MM.1S (cell line): ENCODE results near the gene TSPEAR.
A peak's percentile ranks its signal among the peaks of the same experiment; 100 is the strongest.

ENCODE experiments used
- DNase-seq: peaks from one replicate; pipeline ENCODE4 v3.0.0-alpha.2; 2015
- H2AFZ ChIP-seq: fragments of 300-600 bp; sonication (generic); 2 replicates; pipeline ENCODE4 v1.6.0; 2016; ENCODE audit warnings: antibody characterized with exemption, low read length
- H3F3A ChIP-seq: fragments of 300-600 bp; sonication (generic); 2 replicates; pipeline ENCODE4 v1.6.1; 2016; ENCODE audit warnings: mild to moderate bottlenecking, antibody characterized with exemption, low read length, moderate library complexity, mixed read lengths; ENCODE audit not compliant: insufficient read depth
- H3K27ac ChIP-seq: fragments of 300-600 bp; sonication (generic); 2 replicates; pipeline ENCODE4 v1.5.1; 2016; ENCODE audit warnings: mild to moderate bottlenecking, low read length
- H3K27me3 ChIP-seq: fragments of 300-600 bp; sonication (generic); replicated peaks from 2 replicates; pipeline ENCODE4 v1.6.0; 2016; ENCODE audit warnings: low read length; ENCODE audit not compliant: insufficient read depth
- H3K36me3 ChIP-seq: fragments of 300-600 bp; sonication (generic); replicated peaks from 2 replicates; pipeline ENCODE4 v1.6.1; 2016; ENCODE audit warnings: mild to moderate bottlenecking, low read length, mixed read lengths; ENCODE audit not compliant: insufficient read depth
- H3K4me1 ChIP-seq: fragments of 300-600 bp; sonication (generic); 2 replicates; pipeline ENCODE4 v1.6.1; 2016; ENCODE audit warnings: low read length, mixed read lengths
- H3K4me2 ChIP-seq: fragments of 300-600 bp; sonication (generic); 2 replicates; pipeline ENCODE4 v1.6.0; 2016; ENCODE audit warnings: low read depth, low read length
- H3K4me3 ChIP-seq: fragments of 300-600 bp; sonication (generic); 2 replicates; pipeline ENCODE4 v1.5.1; 2016; ENCODE audit warnings: low read length, mixed read lengths
- H3K79me2 ChIP-seq: fragments of 300-600 bp; sonication (generic); 2 replicates; pipeline ENCODE4 v1.6.1; 2016; ENCODE audit warnings: mixed run types, low read length, mixed read lengths
- H3K9ac ChIP-seq: fragments of 300-600 bp; sonication (generic); 2 replicates; pipeline ENCODE4 v1.6.1; 2016; ENCODE audit warnings: low read length, mixed read lengths
- H3K9me2 ChIP-seq: fragments of 300-600 bp; sonication (generic); replicated peaks from 2 replicates; pipeline ENCODE4 v1.6.1; 2016; ENCODE audit warnings: mild to moderate bottlenecking, low read length, mixed read lengths; ENCODE audit not compliant: insufficient read depth
- H3K9me3 ChIP-seq: fragments of 300-600 bp; sonication (generic); replicated peaks from 2 replicates; pipeline ENCODE4 v1.6.1; 2016; ENCODE audit warnings: mild to moderate bottlenecking, low read length, mixed read lengths; ENCODE audit not compliant: insufficient read depth
- H4K20me1 ChIP-seq: fragments of 300-600 bp; sonication (generic); 2 replicates; pipeline ENCODE4 v1.6.1; 2016; ENCODE audit warnings: mild to moderate bottlenecking, low read length, moderate library complexity, mixed read lengths; ENCODE audit not compliant: insufficient read depth
- EZH2 ChIP-seq: fragments of 300-600 bp; sonication (generic); optimal IDR thresholded peaks from 2 replicates; pipeline ENCODE3; 2017; ENCODE audit warnings: low read depth, mild to moderate bottlenecking, antibody characterized with exemption, low read length, mixed read lengths
- EZH2phosphoT487 ChIP-seq: fragments of 300-600 bp; sonication (generic); IDR thresholded peaks from 2 replicates; pipeline ENCODE4 v1.6.1; 2018; ENCODE audit warnings: antibody characterized with exemption, low read length
- TF ChIP-seq, protein P1 (sequence below): fragments of 300-600 bp; sonication (generic); IDR thresholded peaks from 2 replicates; pipeline ENCODE4 v1.5.1; 2016; ENCODE audit warnings: antibody characterized with exemption, low read length, mixed read lengths

The TSPEAR gene

DNA sequence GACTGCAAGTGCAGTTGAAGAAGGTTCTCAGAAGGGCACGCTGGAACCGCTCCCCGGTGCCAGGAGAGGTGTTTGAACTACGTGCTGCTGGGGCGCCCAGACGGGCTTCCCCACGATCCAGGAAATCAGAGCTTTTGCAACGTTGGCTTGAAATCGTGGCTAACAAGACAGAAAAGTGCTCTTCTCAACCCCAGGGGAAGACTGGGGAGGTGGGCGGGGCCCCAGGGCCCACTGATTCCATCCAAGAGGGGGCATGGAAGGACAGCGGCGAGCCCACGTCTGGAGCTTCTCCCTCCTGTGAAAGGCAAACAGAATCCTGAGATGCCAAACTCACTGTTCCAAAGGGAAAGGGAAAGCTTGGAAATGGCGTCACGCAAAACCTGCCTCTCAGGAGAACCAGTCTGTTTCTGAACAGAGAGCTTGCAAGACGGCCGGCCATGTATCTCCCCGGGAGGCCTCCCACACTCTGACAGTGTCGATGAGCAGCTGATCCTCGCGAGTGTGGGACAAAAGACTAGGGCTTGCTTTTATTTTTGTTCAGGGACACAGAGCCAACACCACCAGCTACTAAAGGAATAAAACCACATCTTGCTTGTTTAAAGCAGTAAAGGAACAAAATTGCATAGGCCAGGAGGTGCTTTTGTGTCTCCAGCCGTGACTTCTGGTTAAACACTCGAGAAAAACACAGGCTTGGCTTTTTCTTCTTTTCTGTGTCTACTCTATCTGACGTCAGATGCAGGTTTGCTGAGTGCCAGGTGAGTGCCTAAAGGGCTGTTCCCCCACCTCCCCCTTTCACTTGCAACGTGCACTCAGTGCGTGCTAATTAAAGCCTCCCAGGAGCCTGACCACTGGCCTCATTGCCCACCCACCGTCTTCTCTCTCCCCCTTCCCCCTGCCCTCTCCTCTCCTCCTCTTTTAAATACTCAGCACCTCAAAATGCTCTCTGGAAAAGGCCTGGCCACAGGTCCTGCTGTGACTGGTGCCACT lies 214.5 kb downstream of the TSPEAR start:
- no peak for DNase-seq
- Histone ChIP-seq H3K4me3 (no peak overlapping the region), H3K9me2 (no peaks in the 10 kb centered on the region), H3K27me3 (peaks cover 100% of the 10 kb centered on the region), H3F3A (no peaks in the 10 kb centered on the region), H3K27ac (no peak overlapping the region), H3K9me3 (no peaks in the 10 kb centered on the region), H2AFZ (no peak overlapping the region), H3K79me2 (no peaks in the 10 kb centered on the region), H3K36me3 (no peaks in the 10 kb centered on the region), H4K20me1 (no peaks in the 10 kb centered on the region), H3K4me1 (no peaks in the 10 kb centered on the region), H3K4me2 (no peak overlapping the region), H3K9ac (no peak overlapping the region)
- TF ChIP-seq EZH2phosphoT487 (no peak), EZH2 (peak; percentile 22)

DNA sequence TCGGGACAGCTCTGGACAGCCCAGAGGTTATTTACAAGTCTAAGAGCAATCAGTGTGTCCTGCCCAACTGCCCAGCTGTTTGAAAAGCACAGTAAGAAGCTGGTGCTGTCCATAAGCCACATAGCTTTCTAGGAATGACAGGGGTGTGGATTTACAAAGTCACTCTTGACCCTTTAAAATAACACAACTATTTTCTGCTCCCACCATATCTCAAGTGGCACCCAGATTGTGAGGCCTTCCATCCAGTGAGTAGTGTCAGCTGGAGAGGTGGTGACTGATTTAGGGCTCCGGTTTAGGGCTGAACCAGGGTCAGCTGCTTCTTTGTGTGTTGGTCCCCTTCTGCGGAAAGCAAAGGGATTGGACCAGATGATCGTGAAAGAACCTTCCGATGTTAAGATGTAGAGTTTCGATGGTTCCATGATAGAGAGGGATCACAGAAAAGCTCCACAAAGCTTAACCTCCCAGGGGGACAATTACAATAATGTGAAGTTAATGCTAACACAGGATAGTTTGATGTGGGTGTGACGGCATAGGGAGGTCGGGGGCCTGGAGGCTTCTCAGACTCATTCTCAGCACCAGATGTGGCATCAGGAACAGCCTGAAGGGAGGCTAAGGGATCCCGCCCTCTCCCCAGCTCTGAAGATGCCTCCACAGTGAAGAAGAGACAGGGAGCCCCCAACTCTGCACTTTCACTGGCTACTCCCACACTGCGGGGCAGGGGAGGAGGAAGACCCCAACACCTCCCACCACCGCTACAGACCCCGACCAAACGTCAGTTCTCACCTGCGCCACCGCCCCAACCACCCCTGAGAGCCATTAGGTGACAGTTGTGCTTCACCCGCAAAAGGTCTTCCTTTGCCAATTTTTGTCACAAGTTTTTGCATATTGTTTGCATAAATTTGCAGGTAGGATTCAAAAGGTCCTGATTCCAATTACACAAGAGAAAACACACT lies 215.5 kb downstream of the TSPEAR start:
- Histone ChIP-seq H3K9me3 (no peaks in the 10 kb centered on the region), H3K4me1 (no peaks in the 10 kb centered on the region), H3F3A (no peaks in the 10 kb centered on the region), H3K9ac (no peak overlapping the region), H3K4me2 (no peak overlapping the region), H3K27me3 (peaks cover 99% of the 10 kb centered on the region), H3K27ac (no peak overlapping the region), H3K9me2 (no peaks in the 10 kb centered on the region), H2AFZ (no peak overlapping the region), H3K79me2 (no peaks in the 10 kb centered on the region), H3K4me3 (no peak overlapping the region), H3K36me3 (no peaks in the 10 kb centered on the region), H4K20me1 (no peaks in the 10 kb centered on the region)
- TF ChIP-seq EZH2phosphoT487 (no peak), EZH2 (no peak)
- TF ChIP-seq, protein P1, sequence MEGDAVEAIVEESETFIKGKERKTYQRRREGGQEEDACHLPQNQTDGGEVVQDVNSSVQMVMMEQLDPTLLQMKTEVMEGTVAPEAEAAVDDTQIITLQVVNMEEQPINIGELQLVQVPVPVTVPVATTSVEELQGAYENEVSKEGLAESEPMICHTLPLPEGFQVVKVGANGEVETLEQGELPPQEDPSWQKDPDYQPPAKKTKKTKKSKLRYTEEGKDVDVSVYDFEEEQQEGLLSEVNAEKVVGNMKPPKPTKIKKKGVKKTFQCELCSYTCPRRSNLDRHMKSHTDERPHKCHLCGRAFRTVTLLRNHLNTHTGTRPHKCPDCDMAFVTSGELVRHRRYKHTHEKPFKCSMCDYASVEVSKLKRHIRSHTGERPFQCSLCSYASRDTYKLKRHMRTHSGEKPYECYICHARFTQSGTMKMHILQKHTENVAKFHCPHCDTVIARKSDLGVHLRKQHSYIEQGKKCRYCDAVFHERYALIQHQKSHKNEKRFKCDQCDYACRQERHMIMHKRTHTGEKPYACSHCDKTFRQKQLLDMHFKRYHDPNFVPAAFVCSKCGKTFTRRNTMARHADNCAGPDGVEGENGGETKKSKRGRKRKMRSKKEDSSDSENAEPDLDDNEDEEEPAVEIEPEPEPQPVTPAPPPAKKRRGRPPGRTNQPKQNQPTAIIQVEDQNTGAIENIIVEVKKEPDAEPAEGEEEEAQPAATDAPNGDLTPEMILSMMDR = no peak
- DNase-seq = no peak

DNA sequence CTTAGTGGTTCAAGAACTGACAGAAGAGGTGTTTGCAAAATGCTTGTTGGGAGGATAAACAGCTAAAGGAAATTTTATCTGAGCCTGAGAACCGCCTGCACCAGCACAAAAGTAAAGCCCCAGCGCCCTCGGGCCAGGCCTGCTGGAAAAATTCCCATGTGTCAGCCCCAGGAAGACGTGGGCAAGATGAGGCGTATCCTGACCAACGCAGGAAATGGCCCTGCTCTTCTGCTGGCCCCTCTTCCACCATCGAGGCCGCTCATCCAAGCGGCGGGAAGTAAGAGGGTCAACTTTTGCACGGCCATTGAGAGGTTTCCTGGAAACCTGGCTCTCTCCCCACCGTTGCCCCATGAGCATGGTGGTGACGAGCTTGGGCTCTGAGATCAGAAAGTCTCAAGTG lies 216.4 kb downstream of the TSPEAR start:
- no peaks in the 10 kb centered on the region for H3K9me3 ChIP-seq
- no peaks in the 10 kb centered on the region for H3K9me2 ChIP-seq
- H3F3A ChIP-seq = no peaks in the 10 kb centered on the region
- H3K4me2 ChIP-seq = no peak overlapping the region
- H2AFZ ChIP-seq = no peak overlapping the region
- H3K27me3 ChIP-seq = peaks cover 99% of the 10 kb centered on the region
- no peak overlapping the region for H3K9ac ChIP-seq
- H3K79me2 ChIP-seq = no peaks in the 10 kb centered on the region
- H3K36me3 ChIP-seq = no peaks in the 10 kb centered on the region
- H3K4me1 ChIP-seq = no peaks in the 10 kb centered on the region
- no peak for TF ChIP-seq EZH2
- no peak for TF ChIP-seq EZH2phosphoT487
- TF ChIP-seq, protein P1 = no peak
- DNase-seq = no peak
- H3K4me3 ChIP-seq = no peak overlapping the region
- H3K27ac ChIP-seq = no peak overlapping the region
- no peaks in the 10 kb centered on the region for H4K20me1 ChIP-seq
